T47D (cell line): ENCODE data around the gene UQCC5.
A peak's percentile ranks its signal among the peaks of the same experiment; 100 is the strongest.

ENCODE experiments used
- DNase-seq, 2 experiments: peaks; one replicate each; pipeline versions ENCODE4 v3.0.0 to v3.0.0-alpha.2; 2011 to 2012; ENCODE audit warnings: low read depth in 1 of 2, low spot score in 1 of 2
- JUND ChIP-seq: IDR thresholded peaks from 2 replicates; pipeline ENCODE4 v1.6.1; 2012; ENCODE audit warnings: low read depth
- in situ Hi-C: cut with HindIII; loops from 2 replicates; pipeline ENCODE4 v1.10.0; 2016; ENCODE audit warnings: low sequenced_read_pairs, low pct_unique_long_range_greater_than_20kb

UQCC5 gene

GRCh38 chr3:52527732-52528585, 8.4 kb upstream of the UQCC5 start:
- no peak for DNase-seq
- in situ Hi-C loops: no loop called here
- no peak for TF ChIP-seq JUND

- in situ Hi-C loops: no loop called here
- no peak for TF ChIP-seq JUND
- DNase-seq: no peak
These were observed 7.6 kb upstream of the UQCC5 start for GRCh38 chr3:52528586-52529375.

- in situ Hi-C loops: no loop called here
- no peak for TF ChIP-seq JUND
- no peak for DNase-seq
These were observed 6.8 kb upstream of the UQCC5 start for GRCh38 chr3:52529376-52530333.

GRCh38 chr3:52530918-52531826, 5.2 kb upstream of the UQCC5 start:
- no peak for TF ChIP-seq JUND
- in situ Hi-C loops: no loop called here
- peak in 1 of 2 experiments; percentile 2 for DNase-seq

GRCh38 chr3:52531860-52532516, 4.4 kb upstream of the UQCC5 start:
- TF ChIP-seq JUND: no peak
- DNase-seq: peak in 1 of 2 experiments; percentile 4
- in situ Hi-C loops: no loop called here

GRCh38 chr3:52532517-52532837, 3.9 kb upstream of the UQCC5 start:
- DNase-seq: no peak
- in situ Hi-C loops: no loop called here
- no peak for TF ChIP-seq JUND

- DNase-seq: peak; percentile 10 to 58
- in situ Hi-C loops: no loop called here
- no peak for TF ChIP-seq JUND
These were observed 3.4 kb upstream of the UQCC5 start for GRCh38 chr3:52532838-52533622.

GRCh38 chr3:52533623-52534280, 2.7 kb upstream of the UQCC5 start, which contains the start of gene NT5DC2:
Gene NT5DC2, minus strand, starts transcription at chr3:52533857. Its CDS starts 120 bp downstream, at chr3:52533737.
- peak; percentile 78 to 86 for DNase-seq
- in situ Hi-C loops: no loop called here
- no peak for TF ChIP-seq JUND

GRCh38 chr3:52534281-52535183, 1.9 kb upstream of the UQCC5 start:
- peak; percentile 13 to 30 for DNase-seq
- in situ Hi-C loops: no loop called here
- no peak for TF ChIP-seq JUND
